Measurements from ENCODE around the gene NUP54.

- no peak for TF ChIP-seq CTCF (IDR thresholded peaks at IDR 0.05; ENCODE audit: borderline replicate concordance, extremely low read depth, low read length, poor library complexity, severe bottlenecking)
- TF ChIP-seq EZH2 (IDR thresholded peaks at IDR 0.05; ENCODE audit: borderline replicate concordance, low read depth, low read length, severe bottlenecking): no peak
Measured at GRCh38 chr4:76192236-76192635, 44.0 kb upstream of the NUP54 start.

Measured in DND-41 (cell line).